IPS-18c (cell line): ENCODE data around the gene P4HA2.
"Not testable (repeated sequence)": the region's sequence is repeated elsewhere in the genome, so short reads cannot be mapped to it uniquely, and the experiment has no call there.

Source experiments
- H3K4me3 ChIP-seq: 2 replicates; pipeline ENCODE4 v1.7.0; 2013; ENCODE audit warnings: low read depth, mild to moderate bottlenecking, low read length, moderate library complexity; ENCODE audit not compliant: insufficient read depth
- H3K9me3 ChIP-seq: one replicate; pipeline ENCODE4 v1.6.1; 2013; ENCODE audit warnings: mild to moderate bottlenecking, low read length, moderate library complexity; ENCODE audit not compliant: control insufficient read depth, insufficient read depth

The P4HA2 gene

DNA sequence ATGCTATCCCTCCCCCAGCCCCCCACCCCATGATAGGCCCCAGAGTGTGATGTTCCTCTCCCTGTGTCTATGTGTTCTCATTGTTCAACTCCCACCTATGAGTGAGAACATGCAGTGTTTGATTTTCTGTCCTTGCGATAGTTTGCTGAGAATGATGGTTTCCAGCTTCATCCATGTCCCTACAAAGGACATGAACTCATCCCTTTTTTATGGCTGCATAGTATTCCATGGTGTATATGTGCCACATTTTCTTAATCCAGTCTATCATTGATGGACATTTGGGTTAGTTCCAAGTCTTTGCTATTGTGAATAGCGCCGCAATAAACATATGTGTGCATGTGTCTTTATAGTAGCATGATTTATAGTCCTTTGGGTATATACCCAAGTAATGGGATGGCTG lies 82.3 kb downstream of the P4HA2 start:
- H3K9me3 ChIP-seq, H3K4me3 ChIP-seq: not testable (repeated sequence)

DNA sequence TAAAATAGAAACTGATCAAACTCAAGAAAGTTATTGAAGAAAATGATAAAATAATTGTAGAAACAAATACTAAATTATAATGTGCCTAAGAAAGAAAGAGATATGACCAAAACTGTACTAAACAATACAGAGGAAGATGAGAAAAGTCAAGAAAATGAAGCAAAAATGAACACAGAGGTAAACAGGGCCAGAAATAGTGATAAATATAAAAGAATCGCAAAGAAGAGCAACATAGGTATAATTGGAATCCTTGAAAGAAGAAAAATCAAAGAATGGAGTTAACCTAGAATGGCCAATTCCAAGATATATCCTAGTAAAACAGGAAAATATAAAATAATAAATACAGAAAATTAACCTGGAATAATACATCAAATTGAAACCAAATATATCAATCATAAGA lies 84.5 kb downstream of the P4HA2 start:
- no peak overlapping the region for H3K4me3 ChIP-seq

GRCh38 chr5:132142459-132142858 lies 85.2 kb downstream of the P4HA2 start:
- no peaks in the 10 kb centered on the region for H3K9me3 ChIP-seq

More for the DNA sequence above, 84.5 kb downstream of the P4HA2 start:
- no peaks in the 10 kb centered on the region for H3K9me3 ChIP-seq

More at GRCh38 chr5:132142459-132142858, 85.2 kb downstream of the P4HA2 start:
- no peak overlapping the region for H3K4me3 ChIP-seq
